CD4-positive, alpha-beta T cell treated with Interleukin-6 at 100 ng/mL for 8 hours (primary cell): ENCODE results near the gene NWD2.
"Not testable (repeated sequence)": the region's sequence is repeated elsewhere in the genome, so short reads cannot be mapped to it uniquely, and the experiment has no call there.

ENCODE experiments used
- DNase-seq: peaks from one replicate; pipeline ENCODE4 v3.0.0-alpha.2; 2020; ENCODE audit warnings: mixed read lengths, low spot score

NWD2 gene

GRCh38 chr4:37244583-37245390 is at the start of gene NWD2:
NWD2 (plus strand) TSS chr4:37244743; CDS start chr4:37245068, 325 bp downstream.
- no peak for DNase-seq

DNA sequence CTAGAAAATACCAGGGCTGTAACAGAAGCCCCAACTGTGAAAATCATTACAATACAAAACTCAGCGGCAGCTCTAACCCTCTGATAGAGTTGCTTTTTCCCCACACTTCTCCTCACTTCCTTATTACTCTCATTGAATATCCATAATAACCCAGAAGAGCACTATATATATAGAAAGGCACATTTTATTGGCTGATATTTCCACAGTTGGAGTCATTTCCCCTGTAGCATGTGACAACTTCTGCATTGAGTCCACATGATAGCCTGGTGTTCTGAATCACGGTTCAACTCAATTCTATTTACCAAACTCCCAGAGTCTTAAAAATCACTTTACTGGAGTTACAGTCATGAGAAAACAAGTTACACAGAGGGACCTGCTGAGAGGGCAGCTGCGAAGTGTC is 46.6 kb upstream of the NWD2 start:
- no peak for DNase-seq

GRCh38 chr4:37204740-37205139 is 39.8 kb upstream of the NWD2 start:
- DNase-seq, result not testable (repeated sequence)

DNA sequence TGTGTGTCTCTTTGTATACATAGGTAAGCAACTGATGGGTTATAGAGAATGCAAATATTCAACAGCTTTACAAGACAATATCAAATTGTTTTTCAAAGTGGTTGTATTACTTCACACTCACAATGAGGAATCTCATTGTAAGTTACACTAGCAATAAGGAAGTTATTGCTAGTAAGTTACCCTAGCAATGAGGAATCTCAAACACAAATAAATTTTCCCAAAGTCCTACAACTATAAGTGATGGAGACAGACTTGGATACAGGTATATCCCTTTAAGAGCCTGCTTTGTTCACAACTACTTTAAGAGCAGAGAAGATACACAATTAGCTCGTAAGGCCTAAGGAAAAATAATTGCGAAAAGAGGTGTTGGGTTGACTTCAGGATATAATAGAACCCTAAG is 28.3 kb upstream of the NWD2 start:
- DNase-seq, result no peak

GRCh38 chr4:37219242-37219641 is 25.3 kb upstream of the NWD2 start:
- no peak for DNase-seq

DNA sequence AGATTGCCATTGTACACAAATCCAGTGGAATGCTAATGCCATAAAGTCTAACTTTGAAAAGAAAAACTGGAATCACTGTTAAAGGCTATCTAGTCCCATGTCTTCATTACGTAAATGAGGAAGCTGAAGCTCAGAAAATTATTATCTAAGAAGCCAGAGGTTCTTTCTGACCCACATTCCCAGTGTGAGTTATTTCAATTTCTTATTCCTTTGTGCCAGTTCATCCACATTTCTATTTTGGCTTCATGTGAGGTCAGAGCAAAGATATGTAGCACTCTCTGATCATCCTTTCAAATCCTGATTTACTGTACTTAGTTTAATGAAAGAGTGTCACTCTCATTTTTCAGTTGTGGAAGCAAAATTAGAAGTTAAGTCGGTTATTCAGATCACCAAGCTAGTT is 24.6 kb upstream of the NWD2 start:
- no peak for DNase-seq

GRCh38 chr4:37220685-37221084 is 23.9 kb upstream of the NWD2 start:
- no peak for DNase-seq

DNA sequence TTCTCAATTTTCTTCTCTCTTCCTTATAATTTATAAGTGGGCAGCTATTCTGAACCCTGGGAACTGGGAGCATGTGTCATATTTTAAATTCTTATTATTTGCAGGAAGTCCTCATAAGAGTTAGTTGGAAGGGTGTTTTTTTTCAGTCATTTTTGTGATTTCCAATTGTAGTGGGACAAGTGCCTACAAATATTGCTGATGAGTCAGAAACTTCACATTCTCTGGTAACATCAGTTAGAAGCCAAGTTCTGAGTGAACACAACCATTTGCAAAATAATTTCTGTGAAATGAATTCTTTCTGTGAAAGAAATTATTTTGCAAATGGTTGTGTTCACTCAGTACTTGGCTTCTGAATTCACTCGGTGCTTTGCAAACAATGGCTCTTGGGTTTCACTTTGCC is 20.8 kb upstream of the NWD2 start:
- DNase-seq, result no peak

- no peak for DNase-seq
These were observed 19.7 kb upstream of the NWD2 start for GRCh38 chr4:37224854-37225253.

DNA sequence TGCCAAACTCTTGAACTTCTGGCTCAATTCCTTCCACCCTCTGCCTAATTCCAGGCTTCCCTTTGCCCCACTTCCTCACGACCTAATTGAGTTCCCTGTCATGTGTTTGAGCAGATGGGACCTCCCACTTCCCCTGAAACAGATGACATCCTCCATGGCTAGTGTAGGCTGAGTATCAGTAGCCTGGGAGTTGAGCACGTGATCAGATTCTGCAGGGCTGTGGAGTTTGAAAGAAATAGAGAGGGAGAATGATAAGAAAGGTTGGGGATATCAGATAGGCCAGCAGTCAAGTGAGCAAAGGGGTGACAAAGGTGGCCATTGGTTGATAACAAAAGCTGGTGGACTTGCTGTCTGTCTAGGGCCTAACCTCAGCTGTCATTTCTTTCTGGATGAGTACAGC is 18.8 kb upstream of the NWD2 start:
- DNase-seq, result no peak

- no peak for DNase-seq
These were observed 12.2 kb upstream of the NWD2 start for GRCh38 chr4:37232315-37232714.

DNA sequence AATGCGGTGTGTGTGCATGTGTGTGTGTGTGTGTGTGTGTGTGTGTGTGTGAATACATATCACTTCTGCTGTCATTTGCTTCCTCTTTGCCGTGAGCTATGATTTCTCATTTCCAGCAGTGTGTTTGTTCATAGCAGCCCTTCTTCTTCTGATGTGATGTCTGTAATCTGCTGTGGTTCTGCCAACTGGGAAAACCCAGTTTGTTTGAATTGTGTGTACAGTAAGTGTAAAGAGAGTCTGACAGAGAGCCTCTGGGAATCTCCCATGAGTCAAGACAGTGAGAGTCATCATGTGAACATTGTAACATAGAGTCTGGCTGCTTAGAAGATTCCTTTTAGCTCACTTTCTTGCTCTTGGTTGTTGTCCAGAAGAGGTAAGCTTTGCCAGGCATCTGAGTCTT is 8.4 kb upstream of the NWD2 start:
- no peak for DNase-seq

GRCh38 chr4:37241647-37242046 is 2.9 kb upstream of the NWD2 start:
- DNase-seq, result no peak

- no peak for DNase-seq
These were observed 1.5 kb upstream of the NWD2 start for GRCh38 chr4:37243051-37243450.

DNA sequence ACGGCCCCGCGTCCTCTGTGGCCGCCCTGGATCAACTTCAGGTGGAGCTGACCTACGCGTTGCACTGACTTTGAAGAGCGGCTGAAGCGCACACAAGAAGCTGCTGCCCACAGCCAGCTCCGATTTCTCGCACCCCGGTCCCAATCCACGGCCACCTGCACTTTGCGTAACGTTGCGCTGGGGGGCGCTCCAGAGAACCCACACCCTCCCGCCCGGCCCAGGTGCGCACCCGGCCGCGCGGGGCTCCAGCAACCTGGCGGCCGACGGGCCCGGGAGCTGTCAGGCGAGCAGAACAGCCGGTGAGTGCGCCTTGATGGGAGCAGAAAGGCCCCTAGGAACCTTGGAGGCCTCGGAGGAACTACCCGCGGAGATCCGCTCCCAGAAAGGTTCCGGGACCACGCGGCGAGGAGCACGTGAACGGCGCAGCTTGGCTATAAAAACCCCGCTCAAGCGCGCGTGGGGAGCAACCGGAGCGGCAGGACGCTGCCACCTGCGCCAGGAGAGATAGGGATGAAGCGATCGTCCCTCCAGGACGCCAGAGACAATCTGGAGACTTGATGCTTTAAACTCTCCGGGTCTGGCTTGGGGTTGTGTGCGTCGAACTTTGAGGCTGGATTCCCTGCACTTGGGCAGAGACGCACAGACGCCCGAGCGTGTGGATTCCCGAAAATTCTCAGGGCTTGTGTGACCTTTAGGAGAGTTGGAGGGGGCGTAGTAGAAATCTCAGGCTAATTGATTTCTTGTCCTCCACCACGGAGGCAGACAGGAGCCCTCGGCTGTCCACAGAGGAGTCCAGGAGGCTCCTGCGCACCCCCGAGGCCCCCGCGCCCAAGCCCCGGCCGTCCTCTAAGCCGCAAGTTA is 591 bp upstream of the NWD2 start:
- no peak for DNase-seq

DNA sequence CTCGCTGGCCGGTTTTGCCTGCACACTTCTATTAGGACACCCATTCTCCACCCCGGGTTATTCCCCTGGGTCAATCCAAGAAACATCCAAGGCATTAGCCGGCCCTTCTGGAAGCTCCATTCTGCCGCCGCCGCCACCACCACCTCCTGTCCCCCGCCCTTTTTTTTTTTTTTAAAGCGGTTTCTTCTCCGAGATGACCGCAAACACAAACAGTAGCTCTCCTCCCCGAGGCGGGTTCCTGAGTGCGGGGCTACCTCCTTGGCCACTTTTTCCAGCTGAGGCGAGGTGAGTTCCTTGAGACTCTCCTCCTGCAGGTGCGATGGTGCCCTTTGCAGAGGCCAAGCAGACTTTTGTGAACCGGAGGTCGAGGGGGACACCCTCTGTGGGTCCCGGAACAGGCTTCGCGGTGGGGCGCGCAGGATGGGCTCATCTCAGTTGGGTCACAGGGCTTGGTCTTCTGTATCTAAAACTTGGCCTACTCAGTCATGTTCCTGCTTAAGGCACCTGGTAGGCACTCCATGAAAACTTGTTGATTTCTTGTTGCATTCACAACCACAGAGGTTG is 930 bp downstream of the NWD2 start:
- DNase-seq, result no peak

DNA sequence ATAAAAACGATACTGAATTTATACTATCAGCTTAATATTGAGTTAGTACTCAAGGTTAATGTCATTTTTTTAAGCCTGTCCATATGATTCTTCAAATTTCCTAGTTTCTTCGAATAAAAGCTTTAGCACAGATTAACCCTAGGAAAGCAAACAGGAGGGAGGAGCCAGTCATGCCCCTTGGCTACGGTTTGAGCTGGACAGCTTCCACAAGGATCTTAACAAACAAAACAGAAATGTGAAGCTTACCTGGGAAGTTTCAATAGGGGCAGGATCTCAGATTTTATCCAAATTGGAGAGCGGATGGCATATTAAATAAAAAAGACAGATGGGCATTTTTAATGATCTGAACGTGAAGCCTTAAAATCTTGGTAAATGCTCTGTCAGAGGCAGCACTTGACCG is 2.3 kb downstream of the NWD2 start:
- DNase-seq, result no peak

GRCh38 chr4:37258221-37258620 is 13.7 kb downstream of the NWD2 start:
- no peak for DNase-seq

- DNase-seq, result no peak
These were observed 23.8 kb downstream of the NWD2 start for GRCh38 chr4:37268319-37268718.

- no peak for DNase-seq
These were observed 34.6 kb downstream of the NWD2 start for GRCh38 chr4:37279121-37279520.

DNA sequence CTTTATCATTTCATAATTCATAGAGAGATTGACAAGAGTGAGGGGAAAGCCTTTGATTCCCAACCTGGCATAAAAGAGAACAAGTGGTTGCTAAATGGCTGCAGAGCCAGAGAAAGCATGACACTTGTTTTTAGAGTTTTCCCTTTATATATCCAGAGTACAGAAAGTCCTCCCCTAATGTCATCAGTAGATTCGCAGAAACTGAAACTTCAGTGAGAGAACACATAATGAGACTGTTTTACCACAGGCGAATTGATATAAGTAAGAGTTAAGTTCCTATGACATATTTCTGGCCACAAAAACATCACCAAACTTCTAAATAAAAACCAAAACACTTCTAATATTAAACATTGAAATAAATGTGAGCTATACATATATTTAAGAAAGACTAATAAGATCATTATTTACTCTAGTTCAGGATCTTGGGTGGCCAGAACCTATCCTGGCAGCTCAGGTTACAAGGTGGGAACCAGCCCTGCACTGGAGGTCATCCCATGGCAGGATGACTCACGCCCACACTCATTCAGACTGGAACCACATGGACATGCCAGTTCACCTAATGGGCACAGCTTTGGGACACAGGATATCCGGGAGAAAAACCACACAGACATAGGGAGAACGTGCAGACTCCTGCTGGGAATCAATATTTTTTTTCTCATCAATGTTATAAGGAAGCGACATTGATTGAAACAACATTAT is 35.5 kb downstream of the NWD2 start:
- no peak for DNase-seq

- DNase-seq, result no peak
These were observed 54.9 kb downstream of the NWD2 start for GRCh38 chr4:37299468-37299867.
